Gastrocnemius medialis (tissue), 4 donors: ENCODE data around the gene PPARGC1A.

Experiments
- POLR2A ChIP-seq, 2 donors: fragments of 450-650 bp; IDR thresholded peaks; one replicate each; pipeline ENCODE4 v1.6.1; 2017; ENCODE audit warnings: antibody characterized with exemption in 2 of 2, mild to moderate bottlenecking in 2 of 2, moderate library complexity in 2 of 2
- TF ChIP-seq, protein P1 (sequence below), 5 experiments: fragments of 450-650 bp in 3 of 5; fragments of 200-600 bp in 2 of 5; sonication (generic) in 2 of 5; IDR thresholded peaks in 4 of 5; conservative IDR thresholded peaks in 1 of 5; 1 replicate in 4 of 5; 2 replicates in 1 of 5; pipeline ENCODE4 v1.5.1; 2016 to 2019; ENCODE audit warnings: antibody characterized with exemption in 5 of 5, mild to moderate bottlenecking in 3 of 5, moderate library complexity in 3 of 5

DNA sequence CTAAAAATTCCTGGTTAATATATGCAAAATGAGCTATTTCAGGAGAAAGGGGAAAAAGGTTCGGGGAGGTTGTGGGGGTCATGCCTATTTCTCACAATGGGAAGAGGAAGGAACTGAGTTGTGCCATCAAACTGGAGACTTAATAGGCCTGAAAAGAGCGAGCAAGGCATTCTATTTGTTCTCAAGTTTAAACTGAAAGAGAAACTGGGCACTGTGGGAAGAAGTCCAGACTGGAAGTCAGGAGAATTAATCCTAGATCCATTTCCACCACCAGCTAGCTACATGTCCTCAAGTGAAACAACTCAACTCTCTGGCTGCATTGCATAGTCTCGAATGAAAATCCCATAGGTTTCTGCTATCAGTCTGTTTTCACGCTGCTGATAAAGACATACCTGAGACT is 50.6 kb downstream of the PPARGC1A start:
- TF ChIP-seq, protein P1, sequence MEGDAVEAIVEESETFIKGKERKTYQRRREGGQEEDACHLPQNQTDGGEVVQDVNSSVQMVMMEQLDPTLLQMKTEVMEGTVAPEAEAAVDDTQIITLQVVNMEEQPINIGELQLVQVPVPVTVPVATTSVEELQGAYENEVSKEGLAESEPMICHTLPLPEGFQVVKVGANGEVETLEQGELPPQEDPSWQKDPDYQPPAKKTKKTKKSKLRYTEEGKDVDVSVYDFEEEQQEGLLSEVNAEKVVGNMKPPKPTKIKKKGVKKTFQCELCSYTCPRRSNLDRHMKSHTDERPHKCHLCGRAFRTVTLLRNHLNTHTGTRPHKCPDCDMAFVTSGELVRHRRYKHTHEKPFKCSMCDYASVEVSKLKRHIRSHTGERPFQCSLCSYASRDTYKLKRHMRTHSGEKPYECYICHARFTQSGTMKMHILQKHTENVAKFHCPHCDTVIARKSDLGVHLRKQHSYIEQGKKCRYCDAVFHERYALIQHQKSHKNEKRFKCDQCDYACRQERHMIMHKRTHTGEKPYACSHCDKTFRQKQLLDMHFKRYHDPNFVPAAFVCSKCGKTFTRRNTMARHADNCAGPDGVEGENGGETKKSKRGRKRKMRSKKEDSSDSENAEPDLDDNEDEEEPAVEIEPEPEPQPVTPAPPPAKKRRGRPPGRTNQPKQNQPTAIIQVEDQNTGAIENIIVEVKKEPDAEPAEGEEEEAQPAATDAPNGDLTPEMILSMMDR (IDR thresholded peaks at IDR 0.05 in 4 of 5, conservative IDR thresholded peaks at IDR 0.05 in 1 of 5) = no peak
- no peak for TF ChIP-seq POLR2A (IDR thresholded peaks at IDR 0.05)
